CD4-positive, CD25-positive, alpha-beta regulatory T cell (primary cell): Measurements from ENCODE around the gene TEDC1. TPM values are rescaled to one million over a fixed set of nuclear protein-coding genes. Genes with fewer than 3 reads are reported as not detected.
A peak's percentile ranks its signal among the peaks of the same experiment; 100 is the strongest.

ENCODE experiments used
- ATAC-seq, 2 donors: fragments of 150-1000 bp; cut with Tn5 transposase; one replicate each; pipeline ENCODE4 v1.10.0; 2021; ENCODE audit warnings: low read depth in 2 of 2, moderate number of reproducible peaks in 2 of 2, moderate library complexity in 1 of 2
- DNase-seq, 3 donors: peaks; one replicate each; pipeline versions ENCODE4 v3.0.0 to v3.0.0-alpha.2; 2012 to 2022; ENCODE audit warnings: mixed read lengths in 1 of 3
- H3K27ac ChIP-seq: one replicate; pipeline ENCODE4 v1.7.0; 2013; ENCODE audit warnings: mild to moderate bottlenecking, low read length; ENCODE audit not compliant: insufficient read depth, poor library complexity, severe bottlenecking
- H3K27me3 ChIP-seq: one replicate; pipeline ENCODE4 v1.7.0; 2013; ENCODE audit warnings: low read length; ENCODE audit not compliant: control insufficient read depth, insufficient read depth
- H3K36me3 ChIP-seq: one replicate; pipeline ENCODE4 v1.7.0; 2013; ENCODE audit warnings: mild to moderate bottlenecking, low read length, moderate library complexity; ENCODE audit not compliant: control insufficient read depth, insufficient read depth
- H3K4me1 ChIP-seq: 2 replicates; pipeline ENCODE4 v1.7.0; 2013; ENCODE audit warnings: mild to moderate bottlenecking, low read length; ENCODE audit not compliant: insufficient read depth, control insufficient read depth, poor library complexity, severe bottlenecking
- H3K4me3 ChIP-seq: one replicate; pipeline ENCODE4 v1.7.0; 2013; ENCODE audit warnings: low read depth, mild to moderate bottlenecking, low read length, moderate library complexity
- H3K9me3 ChIP-seq, 2 experiments: 1 replicate in 1 of 2; 2 replicates in 1 of 2; pipeline ENCODE4 v1.7.0; 2013; ENCODE audit warnings: low read length in 2 of 2, mild to moderate bottlenecking in 1 of 2, moderate library complexity in 1 of 2; ENCODE audit not compliant: control insufficient read depth in 2 of 2
- H3K27ac Mint-ChIP-seq, 3 donors: one replicate each; pipeline ENCODE4 v1.8.0; 2020 to 2022; ENCODE audit warnings: mild to moderate bottlenecking in 3 of 3, mixed read lengths in 3 of 3, moderate library complexity in 2 of 3
- H3K27me3 Mint-ChIP-seq: one replicate; pipeline ENCODE4 v1.8.0; 2022; ENCODE audit warnings: mild to moderate bottlenecking, mixed read lengths
- H3K36me3 Mint-ChIP-seq: one replicate; pipeline ENCODE4 v1.8.0; 2020; ENCODE audit warnings: mixed read lengths
- H3K4me1 Mint-ChIP-seq, 4 donors: one replicate each; pipeline ENCODE4 v1.8.0; 2020 to 2022; ENCODE audit warnings: mixed read lengths in 4 of 4, mild to moderate bottlenecking in 1 of 4
- H3K4me3 Mint-ChIP-seq, 4 donors: one replicate each; pipeline ENCODE4 v1.8.0; 2020 to 2022; ENCODE audit warnings: mild to moderate bottlenecking in 4 of 4, mixed read lengths in 4 of 4, moderate library complexity in 3 of 4
- H3K9me3 Mint-ChIP-seq, 7 donors: one replicate each; pipeline ENCODE4 v1.8.0; 2020 to 2022; ENCODE audit warnings: mixed read lengths in 7 of 7, mild to moderate bottlenecking in 3 of 7, moderate library complexity in 2 of 7
- polyA plus RNA-seq, 4 donors: library from polyadenylated mRNA; unstranded; fragments of 300-500 nt; fragmentation: Illumina TruSeq; gene quantifications; one replicate each; pipeline ENCODE4 v1.2.3, GENCODE V29; 2021
- total RNA-seq: library from RNA; stranded (reverse); gene quantifications from one replicate; pipeline ENCODE4 v1.2.3, GENCODE V29; 2022

Gene TEDC1
- total and polyA plus RNA-seq, 5 donors from 2014 or later = 5.5 to 118 (median 8.0) TPM

DNA sequence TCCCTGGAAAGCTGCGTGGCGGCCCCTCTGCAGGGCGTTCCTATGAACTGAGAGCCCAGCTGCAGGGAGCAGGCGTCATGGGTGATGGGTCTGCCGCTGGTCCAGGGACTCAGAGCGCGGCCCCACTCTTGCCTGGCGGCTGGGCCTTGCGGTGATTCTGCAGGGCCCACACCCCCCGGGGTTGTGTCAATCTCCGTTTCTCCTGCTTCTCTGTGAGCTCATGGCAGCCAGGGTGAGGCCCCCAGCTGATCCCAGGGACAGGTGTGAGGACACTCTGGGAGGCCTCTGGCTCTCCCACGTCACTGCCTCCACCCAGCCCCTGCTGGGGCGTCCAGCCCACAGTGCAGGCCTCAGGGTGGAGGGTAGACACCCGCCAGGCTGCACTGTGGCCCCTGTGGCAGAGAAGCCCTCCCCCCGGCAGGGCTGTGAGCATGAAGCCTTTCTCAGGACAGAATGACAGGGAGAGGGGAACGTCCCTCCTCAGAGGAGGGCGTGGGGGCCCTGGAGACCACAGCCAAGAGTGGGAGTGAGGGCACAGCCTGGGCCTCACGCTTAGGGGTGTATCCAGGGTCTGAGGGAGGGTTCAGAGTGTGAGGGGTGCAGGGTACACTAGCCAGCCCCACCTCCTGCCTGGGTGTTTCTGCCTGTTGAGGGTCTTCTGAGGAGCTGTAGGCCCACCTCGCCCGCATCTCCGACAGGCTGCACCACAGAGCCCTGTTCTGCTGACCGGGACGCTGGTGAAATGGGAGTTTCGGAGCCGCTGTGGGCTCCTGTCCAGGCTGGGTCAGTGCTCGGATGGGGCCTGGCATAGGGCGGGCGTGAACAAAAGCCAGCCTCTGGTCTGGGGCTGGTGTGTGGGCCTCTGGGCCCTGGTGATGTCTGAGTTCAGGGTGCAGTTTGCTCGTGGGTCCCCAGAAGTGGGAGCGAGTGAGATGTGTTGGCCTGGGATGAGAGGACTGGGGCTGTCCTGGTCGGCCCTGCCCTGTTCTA lies 43.1 kb upstream of the TEDC1 start:
- no peaks in the 10 kb centered on the region for H3K27me3 Mint-ChIP-seq
- H3K27ac Mint-ChIP-seq = no peak overlapping the region
- H3K4me1 ChIP-seq = peaks cover 7% of the 10 kb centered on the region
- H3K4me3 ChIP-seq = no peak overlapping the region
- peaks cover 0 to 2% (median under 1%) of the 10 kb centered on the region in 4 donors for H3K4me1 Mint-ChIP-seq
- DNase-seq (no peak), ATAC-seq (no peak)
- H3K27me3 ChIP-seq = no peaks in the 10 kb centered on the region
- H3K4me3 Mint-ChIP-seq = no peak overlapping the region
- no peak overlapping the region for H3K27ac ChIP-seq
- peaks cover 5% of the 10 kb centered on the region for H3K36me3 Mint-ChIP-seq
- H3K36me3 ChIP-seq = peaks cover 14% of the 10 kb centered on the region
- no peaks in the 10 kb centered on the region for H3K9me3 Mint-ChIP-seq
- H3K9me3 ChIP-seq = no peaks in the 10 kb centered on the region

DNA sequence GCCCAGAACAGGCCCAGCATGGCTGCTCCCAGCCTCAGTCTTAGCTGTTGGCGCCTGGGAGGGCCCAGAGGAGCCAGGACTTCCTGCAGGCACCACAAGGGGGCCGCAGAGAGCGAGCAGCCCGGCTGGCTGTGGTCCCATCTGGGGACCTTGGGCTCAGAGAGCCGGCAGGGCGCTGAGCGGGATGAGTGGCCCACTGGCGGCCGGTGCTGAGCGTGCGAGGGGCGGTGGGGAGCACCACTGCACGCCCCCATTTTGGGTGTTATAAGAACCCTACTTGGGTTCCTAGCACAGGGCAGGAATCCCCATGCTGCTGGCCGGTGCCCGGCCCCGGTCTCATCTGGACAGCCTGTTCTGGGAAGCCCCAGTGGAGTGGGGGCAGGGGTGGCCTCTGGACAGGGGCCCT lies 42.3 kb upstream of the TEDC1 start:
- H3K36me3 Mint-ChIP-seq = peaks cover 5% of the 10 kb centered on the region
- no peaks in the 10 kb centered on the region for H3K27me3 ChIP-seq
- H3K4me1 Mint-ChIP-seq = peaks cover 0 to 2% (median under 1%) of the 10 kb centered on the region in 4 donors
- H3K4me3 ChIP-seq = no peak overlapping the region
- no peaks in the 10 kb centered on the region for H3K9me3 Mint-ChIP-seq
- no peak overlapping the region for H3K4me3 Mint-ChIP-seq
- H3K9me3 ChIP-seq = no peaks in the 10 kb centered on the region
- H3K27me3 Mint-ChIP-seq = no peaks in the 10 kb centered on the region
- DNase-seq (peak; percentile 44 to 60 (median 55)), ATAC-seq (peak; percentile 75 to 76)
- H3K27ac Mint-ChIP-seq = no peak overlapping the region
- peaks cover 7% of the 10 kb centered on the region for H3K4me1 ChIP-seq
- peaks cover 14% of the 10 kb centered on the region for H3K36me3 ChIP-seq
- H3K27ac ChIP-seq = no peak overlapping the region

DNA sequence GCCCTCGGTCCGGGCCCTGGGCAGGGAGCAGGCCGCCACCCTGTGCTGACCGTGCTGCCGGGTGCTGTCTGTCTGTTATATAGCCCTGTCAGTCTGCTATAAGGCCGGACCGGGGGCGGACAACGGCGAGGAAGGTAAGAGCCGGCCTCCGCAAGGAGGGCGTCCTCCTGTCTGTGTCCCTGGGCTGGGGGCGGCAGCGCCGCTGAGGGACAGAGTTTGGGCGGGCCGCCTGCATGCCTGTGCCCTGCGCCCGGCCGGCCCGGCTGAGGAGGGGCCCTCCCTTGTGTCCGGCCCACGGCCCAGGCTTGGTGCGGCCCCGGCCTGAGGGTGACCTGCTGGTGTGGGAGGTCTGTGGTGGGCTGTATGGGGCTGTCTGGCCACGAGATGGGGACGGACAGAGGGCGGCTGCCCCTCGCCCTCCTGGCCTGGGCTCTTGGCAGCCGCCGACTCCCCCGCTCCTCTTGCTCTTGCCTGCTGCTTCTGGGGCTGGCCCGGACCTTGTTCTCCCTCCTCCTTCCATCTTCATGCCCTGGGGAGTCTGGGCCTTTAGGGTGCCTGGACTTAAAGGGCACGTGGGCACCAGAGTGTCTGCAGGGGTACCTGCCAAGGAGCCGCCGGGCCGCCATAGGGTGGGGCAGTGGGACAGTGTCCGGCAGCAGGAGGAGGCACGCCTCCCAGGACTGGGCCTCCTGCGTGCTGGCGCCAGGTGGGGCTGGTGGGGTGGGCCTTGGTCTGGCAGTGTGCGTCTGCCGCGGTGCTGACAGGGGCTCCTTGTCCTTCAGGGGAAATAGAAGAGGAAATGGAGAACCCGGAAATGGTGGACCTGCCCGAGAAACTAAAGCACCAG lies 41.5 kb upstream of the TEDC1 start:
- H3K27me3 ChIP-seq = no peaks in the 10 kb centered on the region
- peaks cover 7% of the 10 kb centered on the region for H3K4me1 ChIP-seq
- ATAC-seq (no peak), DNase-seq (no peak)
- H3K9me3 ChIP-seq = no peaks in the 10 kb centered on the region
- Mint-ChIP-seq H3K27ac (no peak overlapping the region), H3K27me3 (no peaks in the 10 kb centered on the region), H3K4me1 (peaks cover 0 to 2% (median under 1%) of the 10 kb centered on the region in 4 donors), H3K9me3 (no peaks in the 10 kb centered on the region), H3K36me3 (peaks cover 5% of the 10 kb centered on the region), H3K4me3 (no peak overlapping the region)
- H3K36me3 ChIP-seq = peaks cover 14% of the 10 kb centered on the region
- no peak overlapping the region for H3K4me3 ChIP-seq
- H3K27ac ChIP-seq = no peak overlapping the region

DNA sequence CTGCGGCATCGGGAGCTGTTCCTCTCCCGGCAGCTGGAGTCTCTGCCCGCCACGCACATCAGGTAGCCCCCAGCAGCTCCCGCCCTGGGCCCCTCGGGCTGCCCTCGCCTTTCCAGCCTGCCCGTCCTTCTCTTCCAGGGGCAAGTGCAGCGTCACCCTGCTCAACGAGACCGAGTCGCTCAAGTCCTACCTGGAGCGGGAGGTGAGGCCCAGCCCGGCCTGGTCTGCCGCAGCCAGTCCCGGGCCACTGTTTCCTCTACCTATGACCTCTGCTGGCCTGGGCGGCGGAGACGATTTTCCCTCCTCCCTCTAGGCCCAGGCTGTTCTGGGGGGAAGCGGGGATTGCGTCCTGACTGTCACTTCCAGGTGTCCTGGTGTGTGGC lies 40.9 kb upstream of the TEDC1 start:
- H3K4me1 ChIP-seq = peaks cover 7% of the 10 kb centered on the region
- Mint-ChIP-seq H3K9me3 (no peaks in the 10 kb centered on the region), H3K36me3 (peaks cover 5% of the 10 kb centered on the region), H3K27ac (no peak overlapping the region), H3K4me3 (no peak overlapping the region), H3K4me1 (peaks cover 0 to 2% (median under 1%) of the 10 kb centered on the region in 4 donors), H3K27me3 (no peaks in the 10 kb centered on the region)
- ATAC-seq (no peak), DNase-seq (no peak)
- no peak overlapping the region for H3K27ac ChIP-seq
- H3K36me3 ChIP-seq = peaks cover 14% of the 10 kb centered on the region
- no peaks in the 10 kb centered on the region for H3K9me3 ChIP-seq
- no peak overlapping the region for H3K4me3 ChIP-seq
- H3K27me3 ChIP-seq = no peaks in the 10 kb centered on the region

DNA sequence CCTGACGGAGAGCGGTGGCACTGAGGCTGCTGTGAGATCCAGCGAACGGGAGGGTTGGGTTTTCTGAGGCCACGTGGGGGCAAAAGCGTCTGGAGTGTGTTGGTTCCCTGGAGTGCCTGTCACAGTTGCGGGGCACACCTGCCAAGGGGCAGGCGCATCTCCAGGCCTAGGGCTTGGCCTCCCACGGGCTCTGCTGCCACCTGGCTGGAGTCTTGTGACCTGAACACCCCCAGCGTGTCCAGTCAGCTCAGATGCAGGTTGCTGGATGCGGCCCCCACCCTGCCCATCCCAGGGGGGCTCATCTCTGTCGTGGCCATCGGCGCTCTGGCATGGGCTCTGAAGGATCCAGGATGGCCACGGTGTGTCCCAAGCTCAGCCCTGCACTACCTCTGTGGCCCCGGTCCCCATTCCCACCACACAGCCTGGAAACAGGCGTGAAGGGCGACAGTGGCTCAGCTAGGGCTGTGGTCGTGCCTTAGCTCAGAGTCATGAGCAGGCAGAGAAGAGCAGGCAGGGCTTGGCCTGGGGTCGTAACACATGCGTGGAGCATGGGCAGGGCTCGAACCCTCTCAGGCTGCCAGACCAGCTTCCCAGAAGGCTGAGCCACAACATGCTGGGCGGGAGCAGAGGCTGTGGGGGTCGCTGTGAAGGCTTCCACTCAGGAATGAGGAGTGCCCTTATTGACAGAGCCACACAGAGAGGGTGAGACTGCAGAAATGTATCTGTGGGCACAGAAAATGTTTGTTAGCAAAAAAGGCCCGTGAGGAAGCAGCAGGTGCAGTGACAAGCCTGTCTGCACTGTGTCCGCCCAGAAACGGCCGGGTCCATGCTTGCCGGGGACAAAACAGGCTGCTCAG lies 40.0 kb upstream of the TEDC1 start:
- H3K36me3 Mint-ChIP-seq = peaks cover 8% of the 10 kb centered on the region
- Histone ChIP-seq H3K27me3 (no peaks in the 10 kb centered on the region), H3K36me3 (peaks cover 19% of the 10 kb centered on the region), H3K9me3 (no peaks in the 10 kb centered on the region), H3K27ac (no peak overlapping the region), H3K4me3 (no peak overlapping the region), H3K4me1 (peaks cover 7% of the 10 kb centered on the region)
- peaks cover 0 to 2% (median under 1%) of the 10 kb centered on the region in 4 donors for H3K4me1 Mint-ChIP-seq
- ATAC-seq = no peak
- no peak for DNase-seq
- no peaks in the 10 kb centered on the region for H3K27me3 Mint-ChIP-seq
- H3K4me3 Mint-ChIP-seq = no peak overlapping the region
- no peak overlapping the region for H3K27ac Mint-ChIP-seq
- no peaks in the 10 kb centered on the region for H3K9me3 Mint-ChIP-seq

DNA sequence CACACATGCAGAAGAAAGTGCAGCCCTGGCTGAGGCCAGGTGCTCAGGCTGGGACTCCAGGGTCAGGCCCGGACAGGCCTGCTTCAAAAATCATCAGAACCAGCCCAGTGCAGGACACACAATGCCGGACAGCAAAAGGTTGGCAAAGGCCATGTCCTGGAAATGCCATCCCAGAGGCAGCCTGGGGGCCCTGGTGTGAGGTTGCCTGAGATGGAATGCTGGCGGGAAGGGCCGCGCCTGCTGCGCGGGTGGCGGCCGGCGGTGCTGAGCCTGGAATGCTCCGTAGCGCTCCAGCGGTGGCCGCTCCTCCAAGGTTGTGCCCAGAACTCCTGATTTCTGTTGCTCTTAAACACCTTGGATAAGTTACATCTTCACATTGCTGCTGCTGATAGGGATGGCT lies 38.1 kb upstream of the TEDC1 start:
- Histone ChIP-seq H3K4me1 (peaks cover 7% of the 10 kb centered on the region), H3K4me3 (no peak overlapping the region), H3K9me3 (no peaks in the 10 kb centered on the region), H3K36me3 (peaks cover 19% of the 10 kb centered on the region), H3K27me3 (no peaks in the 10 kb centered on the region), H3K27ac (no peak overlapping the region)
- Mint-ChIP-seq H3K9me3 (no peaks in the 10 kb centered on the region), H3K27me3 (no peaks in the 10 kb centered on the region), H3K27ac (no peak overlapping the region), H3K4me3 (no peak overlapping the region), H3K4me1 (peaks cover 0 to 2% (median under 1%) of the 10 kb centered on the region in 4 donors), H3K36me3 (peaks cover 8% of the 10 kb centered on the region)
- DNase-seq (no peak), ATAC-seq (no peak)

DNA sequence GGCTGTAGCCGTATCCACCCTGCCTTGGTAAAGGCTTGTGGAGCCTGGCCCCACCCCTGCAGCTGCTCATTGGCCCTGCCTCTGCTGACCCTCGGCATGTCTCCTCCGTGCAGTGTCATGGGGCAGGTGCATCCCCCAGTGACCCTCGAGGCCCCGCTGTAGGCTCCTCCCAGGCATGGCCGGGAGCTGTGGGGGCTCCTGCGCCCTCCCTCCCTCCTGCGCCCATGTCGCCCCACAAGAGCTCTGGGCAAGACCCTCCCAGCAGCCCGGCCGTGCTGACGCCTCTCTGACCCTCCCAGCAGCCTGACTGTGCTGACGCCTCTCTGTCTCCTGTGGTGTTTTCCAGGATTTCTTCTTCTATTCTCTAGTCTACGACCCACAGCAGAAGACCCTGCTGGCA lies 37.2 kb upstream of the TEDC1 start:
- peaks cover 8% of the 10 kb centered on the region for H3K36me3 Mint-ChIP-seq
- Histone ChIP-seq H3K4me1 (peaks cover under 1% of the 10 kb centered on the region), H3K27ac (no peak overlapping the region), H3K4me3 (no peak overlapping the region), H3K36me3 (peaks cover 19% of the 10 kb centered on the region), H3K27me3 (no peaks in the 10 kb centered on the region), H3K9me3 (no peaks in the 10 kb centered on the region)
- DNase-seq = no peak
- H3K4me1 Mint-ChIP-seq = peaks cover 0 to 2% (median under 1%) of the 10 kb centered on the region in 4 donors
- no peaks in the 10 kb centered on the region for H3K27me3 Mint-ChIP-seq
- H3K27ac Mint-ChIP-seq = no peak overlapping the region
- no peak overlapping the region for H3K4me3 Mint-ChIP-seq
- H3K9me3 Mint-ChIP-seq = no peaks in the 10 kb centered on the region
- no peak for ATAC-seq
